UCSD-AML1 (cell line): Measurements from ENCODE around the gene PSIP1.
"Not testable (repeated sequence)": the region's sequence is repeated elsewhere in the genome, so short reads cannot be mapped to it uniquely, and the experiment has no call there.

ENCODE experiments used
- DNase-seq: peaks from one replicate; lab custom pipeline; 2025; ENCODE audit not compliant: unreplicated experiment; lab: John Stamatoyannopoulos, UW

The PSIP1 gene

GRCh38 chr9:15510789-15511575 is at the start of gene PSIP1:
PSIP1 (minus strand) TSS chr9:15510970; CDS start chr9:15510188, 782 bp downstream.
- peak; percentile 90 for DNase-seq

GRCh38 chr9:15553528-15553898 is 42.7 kb upstream of the PSIP1 start:
- no peak for DNase-seq

GRCh38 chr9:15552636-15553527 is 42.1 kb upstream of the PSIP1 start, which contains the start of gene CCDC171:
CCDC171 (plus strand) TSS chr9:15553043; CDS start chr9:15564089, 11,046 bp downstream.
- DNase-seq = peak; percentile 95

- no peak for DNase-seq
These were observed 38.8 kb upstream of the PSIP1 start for GRCh38 chr9:15549611-15550010.

- no peak for DNase-seq
These were observed 32.5 kb upstream of the PSIP1 start for GRCh38 chr9:15543047-15543813.

- no peak for DNase-seq
These were observed 31.9 kb upstream of the PSIP1 start for GRCh38 chr9:15542624-15543023.

- no peak for DNase-seq
These were observed 31.1 kb upstream of the PSIP1 start for GRCh38 chr9:15541872-15542271.

- DNase-seq = no peak
These were observed 20.6 kb upstream of the PSIP1 start for GRCh38 chr9:15531380-15531779.

- no peak for DNase-seq
These were observed 19.0 kb upstream of the PSIP1 start for GRCh38 chr9:15529566-15530324.

- not testable (repeated sequence) for DNase-seq
These were observed 16.3 kb upstream of the PSIP1 start for GRCh38 chr9:15527035-15527434.

GRCh38 chr9:15525958-15526357 is 15.2 kb upstream of the PSIP1 start:
- DNase-seq = no peak

GRCh38 chr9:15524845-15525455 is 14.2 kb upstream of the PSIP1 start:
- DNase-seq = no peak

GRCh38 chr9:15522130-15522755 is 11.5 kb upstream of the PSIP1 start:
- DNase-seq = no peak

GRCh38 chr9:15521254-15521653 is 10.5 kb upstream of the PSIP1 start:
- DNase-seq = no peak

- no peak for DNase-seq
These were observed 9.1 kb upstream of the PSIP1 start for GRCh38 chr9:15519831-15520230.

- peak; percentile 20 for DNase-seq
These were observed 2.6 kb upstream of the PSIP1 start for GRCh38 chr9:15513335-15513734.

- DNase-seq = no peak
These were observed 2.1 kb upstream of the PSIP1 start for GRCh38 chr9:15512889-15513288.

- no peak for DNase-seq
These were observed 1.4 kb upstream of the PSIP1 start for GRCh38 chr9:15512204-15512603.

GRCh38 chr9:15509931-15510788 is 610 bp downstream of the PSIP1 start:
- peak; percentile 54 for DNase-seq
